NT2/D1 (cell line): Measurements from ENCODE around the gene ATP4B.

Experiments used
- DNase-seq: peaks from one replicate; pipeline ENCODE4 v3.0.0-alpha.2; 2011; ENCODE audit warnings: low read depth, low spot score
- H3K27me3 ChIP-seq: 2 replicates; pipeline ENCODE4 v1.6.0; 2011; ENCODE audit warnings: mild to moderate bottlenecking; ENCODE audit not compliant: insufficient read length, insufficient read depth
- H3K36me3 ChIP-seq: 2 replicates; pipeline ENCODE4 v1.6.1; 2011; ENCODE audit warnings: mild to moderate bottlenecking, low read length, mixed read lengths; ENCODE audit not compliant: insufficient read depth, insufficient read length
- H3K4me1 ChIP-seq: 2 replicates; pipeline ENCODE4 v1.5.1; 2011; ENCODE audit not compliant: insufficient read depth, insufficient read length
- H3K4me3 ChIP-seq: 2 replicates; pipeline ENCODE4 v1.5.1; 2011; ENCODE audit warnings: low read depth; ENCODE audit not compliant: insufficient read length
- H3K9ac ChIP-seq: 2 replicates; pipeline ENCODE4 v1.6.0; 2011; ENCODE audit warnings: low read depth; ENCODE audit not compliant: insufficient read length
- H3K9me3 ChIP-seq: 2 replicates; pipeline ENCODE4 v1.5.1; 2011; ENCODE audit warnings: mild to moderate bottlenecking, low read length; ENCODE audit not compliant: insufficient read depth
- SUZ12 ChIP-seq: IDR thresholded peaks from 2 replicates; pipeline ENCODE4 v1.6.1; 2011; ENCODE audit not compliant: insufficient read length, insufficient read depth; ENCODE audit errors: extremely low read depth
- YY1 ChIP-seq: IDR thresholded peaks from 2 replicates; pipeline ENCODE4 v1.6.1; 2011; ENCODE audit not compliant: insufficient read length, insufficient read depth
- ZNF274 ChIP-seq: IDR thresholded peaks from 2 replicates; pipeline ENCODE4 v1.6.1; 2011; ENCODE audit warnings: mild to moderate bottlenecking, low read depth, low read length

The ATP4B gene

DNA sequence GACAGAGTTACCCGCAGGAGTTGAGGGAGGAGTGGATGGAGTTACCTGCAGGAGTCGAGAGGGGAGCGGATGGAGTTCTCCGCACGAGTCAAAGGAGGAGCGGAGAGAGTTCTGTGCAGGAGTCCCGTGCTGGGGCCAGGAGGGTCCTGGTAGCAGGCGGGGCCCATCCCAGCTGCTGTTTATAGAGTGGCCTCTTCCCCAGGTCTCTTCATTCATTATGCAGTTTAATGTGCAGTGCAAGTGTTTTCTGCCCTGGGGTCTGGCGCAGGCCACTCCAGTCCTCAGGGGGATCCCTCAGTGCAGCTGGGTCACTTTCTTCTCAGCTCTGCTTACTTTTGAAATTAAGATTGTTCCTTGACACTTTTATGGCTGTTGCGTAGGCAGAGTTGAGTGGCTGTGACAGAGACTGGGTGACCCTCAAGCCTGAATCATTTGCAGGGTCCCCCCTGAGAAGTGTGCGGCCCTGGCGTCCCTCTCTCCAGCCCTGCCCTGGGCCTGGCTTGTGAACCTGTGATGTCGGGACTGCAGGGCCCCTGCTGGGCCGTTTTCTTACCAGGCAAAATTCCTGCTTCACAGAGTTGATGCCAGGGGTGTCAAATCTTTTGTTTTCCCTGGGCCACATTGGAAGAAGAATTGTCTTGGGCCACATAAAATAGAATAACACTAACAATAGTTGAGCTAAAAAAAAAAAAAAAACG, 55.6 kb downstream of the ATP4B start:
- no peak for DNase-seq
- TF ChIP-seq SUZ12 (no peak), ZNF274 (no peak), YY1 (no peak)
- peaks cover 82% of the 10 kb centered on the region for H3K36me3 ChIP-seq
- H3K9me3 ChIP-seq: no peaks in the 10 kb centered on the region
- H3K4me1 ChIP-seq: peaks cover 4% of the 10 kb centered on the region
- no peak overlapping the region for H3K9ac ChIP-seq
- H3K27me3 ChIP-seq: no peaks in the 10 kb centered on the region
- no peak overlapping the region for H3K4me3 ChIP-seq

DNA sequence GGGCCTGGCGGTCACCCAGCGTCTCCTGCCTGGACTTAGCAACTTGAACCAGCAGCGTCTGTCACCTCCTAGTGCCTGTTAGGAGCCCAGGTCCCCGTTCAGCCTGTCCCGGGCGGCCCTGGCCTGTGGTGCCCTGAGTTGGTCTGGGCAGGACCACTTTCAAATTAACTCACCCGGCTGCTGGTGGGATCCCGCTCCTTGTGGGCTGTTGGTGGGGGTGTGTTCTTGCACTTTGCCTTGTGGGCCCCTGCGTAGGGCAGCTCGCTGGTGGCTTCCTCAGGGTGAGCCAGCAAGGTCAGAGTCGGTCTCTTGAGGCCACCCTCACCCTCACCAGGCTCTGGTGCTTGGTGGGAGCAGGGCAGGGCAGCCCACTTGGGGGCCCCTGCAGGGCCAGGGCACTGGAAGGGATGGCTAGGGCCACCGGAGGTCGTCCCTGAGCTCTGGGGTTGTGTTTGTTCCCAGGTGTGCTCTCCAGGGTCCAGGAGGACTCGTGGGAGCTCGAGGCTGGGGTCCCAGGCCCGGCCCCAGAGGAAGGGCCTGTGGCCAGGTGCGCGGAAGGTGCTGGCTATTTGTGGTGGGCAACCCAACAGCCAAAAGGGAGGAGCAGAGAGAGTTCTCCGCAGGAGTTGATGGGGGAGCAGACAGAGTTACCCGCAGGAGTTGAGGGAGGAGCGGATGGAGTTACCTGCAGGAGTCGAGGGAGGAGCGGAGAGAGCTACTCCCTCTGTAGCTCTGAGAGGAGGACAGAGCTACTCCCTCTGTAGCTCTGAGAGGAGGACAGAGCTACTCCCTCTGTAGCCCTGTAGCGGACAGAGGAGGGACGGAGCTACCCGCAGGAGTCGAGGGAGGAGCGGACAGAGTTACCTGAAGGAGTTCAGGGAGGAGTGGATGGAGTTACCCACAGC, 56.6 kb downstream of the ATP4B start:
- peaks cover 82% of the 10 kb centered on the region for H3K36me3 ChIP-seq
- H3K9ac ChIP-seq: no peak overlapping the region
- peaks cover 4% of the 10 kb centered on the region for H3K4me1 ChIP-seq
- H3K27me3 ChIP-seq: no peaks in the 10 kb centered on the region
- TF ChIP-seq YY1 (no peak), SUZ12 (no peak), ZNF274 (no peak)
- H3K4me3 ChIP-seq: no peak overlapping the region
- H3K9me3 ChIP-seq: no peaks in the 10 kb centered on the region
- no peak for DNase-seq

DNA sequence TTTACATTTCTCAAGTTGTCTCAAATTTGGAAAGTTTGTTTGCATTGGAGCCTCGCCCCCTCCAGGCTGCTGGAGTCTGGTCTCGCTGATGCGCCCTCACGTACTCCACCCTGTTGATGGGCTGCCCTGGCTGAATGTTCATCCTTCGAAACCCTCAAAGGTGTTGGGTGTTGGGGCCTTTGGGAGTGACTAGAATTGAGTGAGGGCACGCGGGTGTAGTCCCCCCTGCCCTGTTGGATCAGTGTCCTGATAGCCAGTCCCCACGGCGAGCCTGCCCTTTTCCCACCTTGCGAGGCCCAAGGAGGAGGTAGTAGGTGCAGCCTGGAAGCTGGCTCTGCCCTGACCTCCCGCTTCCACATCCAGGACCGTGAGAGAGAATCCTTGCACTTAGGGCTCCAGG, 58.6 kb downstream of the ATP4B start:
- no peak overlapping the region for H3K4me3 ChIP-seq
- H3K27me3 ChIP-seq: no peaks in the 10 kb centered on the region
- H3K9ac ChIP-seq: no peak overlapping the region
- peaks cover 3% of the 10 kb centered on the region for H3K4me1 ChIP-seq
- no peak for DNase-seq
- TF ChIP-seq YY1: no peak
- no peak for TF ChIP-seq SUZ12
- TF ChIP-seq ZNF274: no peak
- peaks cover 79% of the 10 kb centered on the region for H3K36me3 ChIP-seq
- H3K9me3 ChIP-seq: no peaks in the 10 kb centered on the region
